Upper lobe of left lung (tissue), 6 donors: Measurements from ENCODE around the gene MSANTD2. TPM values are rescaled to one million over a fixed set of nuclear protein-coding genes. Genes with fewer than 3 reads are reported as not detected.

Source experiments
- ATAC-seq, 2 donors: fragments of 200-7000 bp; cut with Tn5 transposase; one replicate each; pipeline ENCODE4 v1.9.1; 2022; ENCODE audit warnings: mild to moderate bottlenecking in 2 of 2, moderate library complexity in 2 of 2; ENCODE audit not compliant: low FRiP score in 2 of 2
- DNase-seq, 2 donors: peaks; one replicate each; pipeline ENCODE4 v3.0.0-alpha.2; 2019 to 2020
- H3K27ac ChIP-seq, 4 donors: fragments of 200-600 bp; sonication (generic); one replicate each; pipeline ENCODE4 v1.5.1; 2016 to 2019
- H3K27me3 ChIP-seq, 4 donors: fragments of 200-600 bp; sonication (generic); one replicate each; pipeline ENCODE4 v1.5.1; 2017 to 2019
- H3K36me3 ChIP-seq, 4 donors: fragments of 200-600 bp; sonication (generic); one replicate each; pipeline ENCODE4 v1.5.1; 2016 to 2019
- H3K4me1 ChIP-seq, 4 donors: fragments of 200-600 bp; sonication (generic); one replicate each; pipeline ENCODE4 v1.5.1; 2018 to 2019
- H3K4me3 ChIP-seq, 4 donors: fragments of 200-600 bp; sonication (generic); one replicate each; pipeline ENCODE4 v1.5.1; 2017 to 2019; ENCODE audit warnings: mild to moderate bottlenecking in 2 of 4, moderate library complexity in 1 of 4
- H3K9me3 ChIP-seq, 4 donors: fragments of 200-600 bp; sonication (generic); one replicate each; pipeline ENCODE4 v1.5.1; 2018 to 2019
- CTCF ChIP-seq, 6 experiments: fragments of 450-650 bp in 4 of 6; fragments of 200-600 bp in 2 of 6; sonication (generic) in 2 of 6; IDR thresholded peaks; one replicate each; pipeline ENCODE4 v1.5.1; 2016 to 2019; ENCODE audit warnings: antibody characterized with exemption in 6 of 6
- EP300 ChIP-seq, 4 donors: sonication (generic); formaldehyde crosslinking; IDR thresholded peaks; one replicate each; pipeline ENCODE4 v1.5.1; 2017; ENCODE audit warnings: antibody characterized with exemption in 4 of 4, control low read depth in 2 of 4
- POLR2A ChIP-seq, 4 donors: fragments of 450-650 bp; IDR thresholded peaks; one replicate each; pipeline ENCODE4 v1.5.1; 2016 to 2017; ENCODE audit warnings: antibody characterized with exemption in 4 of 4, mild to moderate bottlenecking in 2 of 4
- POLR2AphosphoS5 ChIP-seq, 2 donors: sonication (generic); formaldehyde crosslinking; IDR thresholded peaks; one replicate each; pipeline ENCODE4 v1.5.1; 2017; ENCODE audit warnings: antibody characterized with exemption in 2 of 2
- WGBS, 2 donors: methylation state at CpG; one replicate each; pipeline ENCODE4 v1.1.5; 2017 to 2018; 5-methylcytosine and 5-hydroxymethylcytosine counted together
- total RNA-seq, 6 donors: library from RNA; depleted of rRNA in 4 of 6; stranded (reverse); fragments of >200 nt in 4 of 6; gene quantifications; one replicate each; pipeline versions ENCODE4 v1.1.0 to v1.2.1, GENCODE V29; 2016 to 2021
- donor health status: DM: no; HTN: no; CAD: no; lungs with moderate emphysema.
- donor health status: DM: no; HTN: yes; CAD: no; lungs with severe emphysema.

Gene MSANTD2
- total RNA-seq, 6 donors from 2014 or later: 10.5 to 69.1 (median 14.0) TPM

GRCh38 chr11:124799348-124800225 is 619 bp downstream of the MSANTD2 start:
- H3K27me3 ChIP-seq: peaks cover 0 to 3% (median 0%) of the 10 kb centered on the region in 4 donors
- WGBS, 2 donors: 1% methylated on average over 31 to 66 of the region's 83 CpGs
- H3K9me3 ChIP-seq: no peaks in the 10 kb centered on the region
- H3K36me3 ChIP-seq: no peaks in the 10 kb centered on the region
- ATAC-seq: peak; percentile 47 to 55
- DNase-seq: peak; percentile 33 to 90
- peak overlapping the region; percentile 97 to 98 (median 98) for H3K27ac ChIP-seq
- TF ChIP-seq EP300 (IDR thresholded peaks at IDR 0.05) (no peak), CTCF (IDR thresholded peaks at IDR 0.05) (no peak), POLR2AphosphoS5 (IDR thresholded peaks at IDR 0.05) (no peak), POLR2A (IDR thresholded peaks at IDR 0.05) (no peak)
- H3K4me3 ChIP-seq: peak overlapping the region; percentile 68 to 93 (median 77)
- H3K4me1 ChIP-seq: peaks cover 21 to 31% (median 22%) of the 10 kb centered on the region in 4 donors

- DNase-seq (peak in 1 of 2 donors; percentile 55), ATAC-seq (no peak)
- Histone ChIP-seq H3K27me3 (peaks cover 0 to 3% (median 0%) of the 10 kb centered on the region in 4 donors), H3K4me1 (peaks cover 21 to 35% (median 23%) of the 10 kb centered on the region in 4 donors), H3K4me3 (peak overlapping the region; percentile 68 to 93 (median 77)), H3K27ac (peak overlapping the region; percentile 97 to 98 (median 98)), H3K36me3 (no peaks in the 10 kb centered on the region), H3K9me3 (no peaks in the 10 kb centered on the region)
- WGBS, 2 donors: 1 to 3% methylated on average over 8 of the region's 8 CpGs
- TF ChIP-seq POLR2AphosphoS5 (IDR thresholded peaks at IDR 0.05) (no peak), CTCF (IDR thresholded peaks at IDR 0.05) (no peak), EP300 (IDR thresholded peaks at IDR 0.05) (no peak), POLR2A (IDR thresholded peaks at IDR 0.05) (no peak)
These were observed 1.2 kb downstream of the MSANTD2 start for GRCh38 chr11:124798991-124799347.

- Histone ChIP-seq H3K36me3 (no peaks in the 10 kb centered on the region), H3K27ac (no peak overlapping the region), H3K9me3 (no peaks in the 10 kb centered on the region), H3K4me1 (peaks cover 22 to 34% (median 27%) of the 10 kb centered on the region in 4 donors), H3K27me3 (peaks cover 0 to 3% (median 0%) of the 10 kb centered on the region in 4 donors), H3K4me3 (no peak overlapping the region)
- TF ChIP-seq POLR2A (IDR thresholded peaks at IDR 0.05) (no peak), CTCF (IDR thresholded peaks at IDR 0.05) (no peak), POLR2AphosphoS5 (IDR thresholded peaks at IDR 0.05) (no peak), EP300 (IDR thresholded peaks at IDR 0.05) (no peak)
- ATAC-seq (no peak), DNase-seq (no peak)
- 90 to 91% methylated on average over 3 of the region's 3 CpGs for WGBS, 2 donors
These were observed 3.9 kb downstream of the MSANTD2 start for GRCh38 chr11:124796312-124796711.

- H3K4me3 ChIP-seq: no peak overlapping the region
- peak in 1 of 2 donors; percentile 64 for ATAC-seq
- no peak for TF ChIP-seq EP300 (IDR thresholded peaks at IDR 0.05)
- TF ChIP-seq CTCF (IDR thresholded peaks at IDR 0.05): peak in 5 of 6 experiments; percentile 43 to 56 (median 49)
- H3K36me3 ChIP-seq: no peaks in the 10 kb centered on the region
- H3K27me3 ChIP-seq: no peaks in the 10 kb centered on the region
- 80 to 90% methylated on average over 2 of the region's 2 CpGs for WGBS, 2 donors
- H3K27ac ChIP-seq: no peak overlapping the region
- no peak for DNase-seq
- H3K4me1 ChIP-seq: peaks cover 8 to 23% (median 13%) of the 10 kb centered on the region in 4 donors
- H3K9me3 ChIP-seq: no peaks in the 10 kb centered on the region
These were observed 6.5 kb downstream of the MSANTD2 start for GRCh38 chr11:124793466-124794278.
